GM21381 (cell line): ENCODE results near the gene ITGAE.

Experiments
- ATAC-seq: cut with Tn5 transposase; IDR thresholded peaks from one replicate; pipeline ENCODE4 v1.9.1; 2021; ENCODE audit warnings: mild to moderate bottlenecking, moderate library complexity; ENCODE audit not compliant: unreplicated experiment

Gene ITGAE

GRCh38 chr17:3821101-3821500 lies 20.1 kb upstream of the ITGAE start:
- ATAC-seq: no peak

- ATAC-seq: no peak
Measured at GRCh38 chr17:3818786-3819185, 17.8 kb upstream of the ITGAE start.

GRCh38 chr17:3817851-3818605 lies 17.0 kb upstream of the ITGAE start:
- ATAC-seq: no peak

GRCh38 chr17:3815925-3816324 lies 14.9 kb upstream of the ITGAE start:
- ATAC-seq: no peak

GRCh38 chr17:3815122-3815521 lies 14.1 kb upstream of the ITGAE start:
- no peak for ATAC-seq

- no peak for ATAC-seq
Measured at GRCh38 chr17:3814361-3814760, 13.4 kb upstream of the ITGAE start.

GRCh38 chr17:3813171-3813570 lies 12.2 kb upstream of the ITGAE start:
- ATAC-seq: no peak

- ATAC-seq: no peak
Measured at GRCh38 chr17:3812771-3813170, 11.8 kb upstream of the ITGAE start.

GRCh38 chr17:3812284-3812683 lies 11.3 kb upstream of the ITGAE start:
- ATAC-seq: no peak

GRCh38 chr17:3810019-3810418 lies 9.0 kb upstream of the ITGAE start:
- no peak for ATAC-seq

GRCh38 chr17:3809135-3809534 lies 8.1 kb upstream of the ITGAE start:
- no peak for ATAC-seq

GRCh38 chr17:3808701-3809100 lies 7.7 kb upstream of the ITGAE start:
- no peak for ATAC-seq

GRCh38 chr17:3805581-3805980 lies 4.6 kb upstream of the ITGAE start:
- no peak for ATAC-seq

- peak; percentile 73 for ATAC-seq
Measured at GRCh38 chr17:3804503-3804931, 3.5 kb upstream of the ITGAE start.

- no peak for ATAC-seq
Measured at GRCh38 chr17:3803308-3803640, 2.3 kb upstream of the ITGAE start.

GRCh38 chr17:3802461-3803307 lies 1.7 kb upstream of the ITGAE start:
- ATAC-seq: no peak

GRCh38 chr17:3801792-3802191 lies 804 bp upstream of the ITGAE start:
- ATAC-seq: no peak

GRCh38 chr17:3801347-3801746 lies 359 bp upstream of the ITGAE start:
- no peak for ATAC-seq

- no peak for ATAC-seq
Measured at GRCh38 chr17:3799181-3799945, 1.6 kb downstream of the ITGAE start.

- ATAC-seq: no peak
Measured at GRCh38 chr17:3798273-3799180, 2.5 kb downstream of the ITGAE start.

- peak; percentile 22 for ATAC-seq
Measured at GRCh38 chr17:3796822-3797170, 4.2 kb downstream of the ITGAE start.
